DMS153 treated with DMSO at 0.1 percent for 48 hours (cell line): ENCODE measurements around the gene NLGN2.

Experiments
- DNase-seq: peaks from one replicate; lab custom pipeline; 2025; ENCODE audit not compliant: unreplicated experiment; lab: John Stamatoyannopoulos, UW

The NLGN2 gene

DNA sequence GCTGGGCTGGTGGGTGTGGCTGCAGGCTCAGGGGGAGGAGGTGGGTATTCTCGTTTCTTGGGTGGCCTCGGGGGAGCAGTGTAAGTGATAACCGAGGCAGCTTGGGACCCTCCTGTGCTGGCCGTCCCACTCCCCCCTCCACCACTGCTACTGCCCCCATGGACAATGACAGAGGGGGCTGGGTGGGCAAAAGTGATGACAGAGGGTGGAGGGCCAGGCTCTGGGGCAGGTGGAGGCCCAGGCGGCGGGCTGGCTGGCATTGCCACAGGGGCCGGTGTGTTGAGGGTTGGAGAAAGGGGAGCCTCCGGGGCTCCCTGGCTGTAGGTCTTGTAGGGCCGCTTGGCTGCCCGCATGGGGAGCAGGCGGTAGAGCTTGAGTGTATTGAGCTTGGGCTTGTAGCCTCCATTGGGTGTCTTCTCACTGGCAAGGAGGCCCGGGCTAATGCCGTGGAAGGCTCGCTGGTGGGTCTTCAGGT, 55.8 kb downstream of the NLGN2 start:
- no peak for DNase-seq

DNA sequence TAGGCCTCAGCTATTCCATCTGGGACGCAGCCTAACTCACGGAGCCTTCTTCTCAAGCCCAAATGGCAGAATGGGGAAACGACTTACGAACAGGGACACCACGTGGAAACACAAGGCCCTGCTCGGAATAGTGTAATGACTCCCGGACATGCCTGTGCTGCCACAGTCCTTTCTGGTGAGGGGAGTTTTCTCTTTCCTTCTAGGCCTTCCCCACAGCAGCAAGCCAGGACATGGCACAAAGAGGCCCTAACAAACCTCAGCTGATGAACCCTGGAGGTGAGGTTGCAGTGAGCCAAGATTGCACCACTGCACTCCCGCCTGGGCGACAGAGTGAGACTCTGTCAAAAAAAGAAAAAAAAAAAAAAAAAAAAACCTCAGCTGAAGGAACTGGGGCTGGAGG, 56.4 kb downstream of the NLGN2 start:
- no peak for DNase-seq

DNA sequence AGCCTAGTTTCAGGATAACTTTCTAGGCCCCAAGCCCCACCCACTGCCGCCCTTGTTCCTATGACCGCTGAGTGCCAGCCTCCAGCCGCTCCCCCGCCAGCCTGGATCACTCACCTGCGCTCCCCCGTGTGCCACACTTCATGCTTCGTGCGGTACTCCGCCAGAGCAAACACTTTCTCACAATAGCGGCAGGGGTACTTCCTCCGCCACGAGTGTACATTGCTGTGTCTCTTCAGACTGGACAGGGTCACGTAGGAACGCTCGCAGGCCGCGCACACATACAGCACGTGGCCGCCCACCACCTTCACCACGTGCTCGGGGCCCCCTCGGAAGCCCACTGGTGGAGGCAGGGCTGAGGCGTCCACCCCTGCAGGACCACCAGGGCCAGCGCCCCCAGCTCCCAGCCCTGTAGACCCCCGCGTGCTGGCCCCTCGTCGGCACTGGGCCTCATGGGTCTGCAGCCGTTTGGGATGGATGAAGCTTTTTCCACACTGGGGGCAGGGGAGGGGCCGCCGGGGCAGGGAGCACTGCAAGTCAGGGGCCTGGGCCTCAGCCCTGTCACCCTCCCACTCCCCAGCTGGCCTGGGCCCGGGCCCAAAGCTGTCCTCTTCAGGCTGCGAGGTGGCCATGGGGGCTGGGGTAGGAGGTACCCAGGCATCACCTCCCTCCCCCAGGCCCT, 58.1 kb downstream of the NLGN2 start:
- no peak for DNase-seq

DNA sequence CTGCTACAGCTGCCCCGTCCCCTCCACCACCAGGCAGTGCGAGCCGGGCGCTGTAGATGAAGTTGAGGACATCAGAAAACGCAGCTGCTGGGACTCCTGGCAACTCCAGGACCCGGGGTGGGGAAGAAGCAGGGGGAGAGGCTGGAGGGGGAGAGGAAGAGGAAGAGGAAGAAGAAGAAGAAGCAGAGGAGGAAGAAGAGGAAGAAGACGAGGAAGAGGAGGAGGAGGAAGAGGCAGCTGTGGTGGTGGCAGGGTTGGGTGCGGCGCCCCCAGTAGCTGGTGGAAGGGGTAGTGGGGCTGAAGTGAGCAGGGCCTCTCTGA, 58.6 kb downstream of the NLGN2 start:
- no peak for DNase-seq

DNA sequence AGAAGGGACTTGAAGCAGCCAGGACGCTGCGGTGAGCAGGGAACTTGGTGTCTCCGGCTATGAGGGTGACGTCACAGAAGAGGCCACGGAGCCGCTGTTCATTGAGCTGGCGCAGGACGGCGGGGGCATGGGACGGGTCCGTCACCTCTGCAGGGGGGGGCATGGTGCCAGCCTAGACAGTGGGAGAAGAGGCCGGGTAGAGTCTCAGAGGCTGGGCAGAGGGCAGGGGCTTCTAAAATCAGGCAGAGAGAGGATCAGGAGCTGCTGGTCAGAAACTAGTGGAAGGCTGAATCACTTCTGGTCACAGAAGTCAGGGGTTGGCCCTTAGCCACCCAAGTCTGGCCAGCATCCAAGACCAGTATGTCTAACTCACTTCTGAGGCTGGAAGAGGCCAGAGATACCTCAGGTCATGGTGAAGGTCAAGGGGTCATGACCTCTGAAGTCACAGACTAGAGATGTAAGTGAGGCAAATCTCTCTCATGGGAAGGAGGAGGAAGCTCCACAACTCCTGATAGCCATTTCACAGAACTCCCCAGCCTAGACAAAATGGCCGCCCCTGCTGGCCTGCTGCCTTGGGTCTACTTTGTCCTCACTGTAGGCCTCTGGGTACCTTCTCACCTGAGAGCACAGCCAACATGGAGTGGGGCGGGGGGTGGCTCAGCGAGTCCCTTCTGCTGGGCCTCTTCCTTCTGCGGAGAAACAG, 59.1 kb downstream of the NLGN2 start:
- DNase-seq, result no peak

DNA sequence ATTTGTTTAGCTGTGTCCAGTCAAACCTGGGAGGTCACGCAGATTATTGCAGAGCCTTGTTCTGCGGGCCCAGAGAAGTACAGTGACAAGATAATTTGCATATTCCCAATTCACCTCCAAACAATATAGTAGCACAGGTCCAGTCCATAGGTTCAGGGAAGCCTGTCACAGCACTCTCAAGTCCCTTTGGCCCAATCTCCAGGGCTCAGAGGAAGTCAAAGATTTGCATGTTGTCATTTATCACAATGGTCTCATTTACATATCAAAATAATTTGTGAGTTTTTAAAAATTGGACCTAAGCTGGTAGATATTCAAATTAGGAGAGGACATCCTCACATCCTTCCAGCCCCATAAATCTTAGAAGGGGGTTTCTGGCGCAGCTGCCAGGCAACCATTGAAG, 59.9 kb downstream of the NLGN2 start:
- DNase-seq, result no peak

DNA sequence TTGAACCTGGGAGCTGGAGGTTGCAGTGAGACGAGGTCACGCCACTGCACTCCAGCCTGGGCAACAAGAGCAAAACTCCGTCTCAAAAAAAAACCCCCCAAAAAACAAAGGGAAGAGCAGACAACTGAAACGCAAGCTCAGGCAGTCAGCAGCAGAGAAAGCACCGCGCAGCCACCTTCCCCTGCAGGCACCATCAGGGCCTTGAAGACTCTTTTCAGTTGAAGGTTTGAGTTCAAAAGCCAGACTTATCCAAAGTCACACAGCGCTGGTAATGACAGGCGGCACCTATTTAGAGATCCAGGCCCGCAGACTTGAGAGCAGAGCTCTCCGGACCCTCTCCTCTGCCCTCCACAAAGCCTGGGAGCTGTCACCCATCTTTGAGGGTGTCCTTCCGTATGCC, 60.6 kb downstream of the NLGN2 start:
- no peak for DNase-seq

DNA sequence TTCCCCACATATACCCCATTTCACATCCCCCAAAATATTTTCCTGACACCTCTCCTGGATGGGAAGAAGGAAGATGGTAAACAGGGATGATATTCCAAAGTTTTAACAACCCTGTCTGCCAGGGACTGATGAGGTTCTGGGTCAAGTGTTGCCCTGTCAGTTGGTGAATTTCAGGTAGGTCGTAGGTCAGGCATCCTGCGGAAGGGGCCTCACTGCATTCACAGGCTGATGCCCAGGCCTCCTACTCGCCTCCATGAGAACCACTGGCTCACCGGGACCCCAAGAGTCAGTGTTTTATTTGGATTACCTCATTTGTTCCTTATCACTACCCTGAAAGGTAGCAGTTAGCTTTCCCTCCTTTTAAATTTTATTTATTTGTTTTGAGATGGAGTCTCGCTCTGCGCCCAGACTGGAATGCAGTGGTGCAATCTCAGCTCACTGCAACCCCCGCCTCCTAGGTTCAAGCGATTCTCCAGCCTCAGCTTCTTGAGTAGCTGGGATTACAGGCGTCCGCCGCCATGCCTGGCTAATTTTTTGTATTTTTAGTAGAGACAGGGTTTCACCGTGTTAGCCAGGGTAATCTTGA, 61.3 kb downstream of the NLGN2 start:
- DNase-seq, result no peak
